SJCRH30 (cell line): ENCODE data around the gene LDB3. TPM values are rescaled to one million over a fixed set of nuclear protein-coding genes. Genes with fewer than 3 reads are reported as not detected.

Experiments
- DNase-seq, 2 experiments: peaks; one replicate each; pipeline ENCODE4 v3.0.0-alpha.2; 2015 to 2020
- H3K27ac ChIP-seq: fragments of 250-450 bp; sonication (Bioruptor Pico); 2 replicates; pipeline ENCODE4 v1.5.1; 2020; ENCODE audit warnings: mild to moderate bottlenecking, moderate library complexity
- H3K27me3 ChIP-seq: fragments of 250-450 bp; sonication (Bioruptor Pico); 2 replicates; pipeline ENCODE4 v1.5.1; 2020; ENCODE audit warnings: mild to moderate bottlenecking, moderate library complexity
- H3K36me3 ChIP-seq: fragments of 250-450 bp; sonication (Bioruptor Pico); 2 replicates; pipeline ENCODE4 v1.5.1; 2020; ENCODE audit warnings: mild to moderate bottlenecking, moderate library complexity
- H3K4me1 ChIP-seq: fragments of 250-450 bp; sonication (Bioruptor Pico); 2 replicates; pipeline ENCODE4 v1.5.1; 2020; ENCODE audit warnings: mild to moderate bottlenecking, moderate library complexity
- H3K4me3 ChIP-seq: fragments of 250-450 bp; sonication (Bioruptor Pico); 2 replicates; pipeline ENCODE4 v1.5.1; 2020; ENCODE audit warnings: mild to moderate bottlenecking, moderate library complexity
- H3K9me3 ChIP-seq: fragments of 250-450 bp; sonication (Bioruptor Pico); replicated peaks from 2 replicates; pipeline ENCODE4 v1.5.1; 2020; ENCODE audit warnings: mild to moderate bottlenecking, moderate library complexity
- total RNA-seq: library from RNA; depleted of rRNA; stranded (reverse); fragments of >200 nt; shearing (Covaris generic); gene quantifications from 2 replicates; pipeline ENCODE4 v1.2.3, GENCODE V29; 2014

The LDB3 gene
- total RNA-seq, 1 experiment from 2014 or later: 0.59 TPM

DNA sequence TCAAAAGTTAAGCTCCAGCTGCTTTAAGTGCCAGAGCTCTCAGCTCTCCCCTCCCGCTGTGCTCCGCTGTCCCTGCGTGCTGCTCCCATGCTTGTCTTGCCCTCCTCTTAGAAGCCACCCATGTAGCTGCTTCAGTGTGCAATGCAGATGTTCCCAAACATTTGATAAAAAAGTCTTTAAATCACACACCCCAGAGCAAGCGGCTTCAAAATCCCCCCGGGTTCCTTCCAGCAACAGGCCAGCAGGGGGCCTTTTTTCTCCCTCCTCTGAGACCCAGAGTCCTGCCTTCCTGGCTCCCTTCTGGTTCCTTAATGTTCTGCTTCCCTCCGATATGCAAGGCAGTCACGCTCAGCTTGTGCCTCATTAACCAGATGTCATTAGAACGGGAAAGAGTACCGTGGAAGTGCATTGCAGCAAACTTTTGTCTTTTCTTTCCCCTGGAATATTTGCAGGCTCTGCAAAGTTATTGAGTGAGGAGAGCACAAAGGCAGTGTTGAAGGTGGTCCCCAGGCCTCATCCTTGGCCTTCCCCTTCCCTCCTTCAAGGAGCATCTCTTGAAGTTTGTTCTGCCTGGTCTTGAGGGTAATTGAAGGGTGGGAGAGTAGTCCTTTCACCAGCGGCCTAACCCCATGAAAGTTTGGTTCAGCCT lies 25.5 kb downstream of the LDB3 start:
- H3K9me3 ChIP-seq: no peaks in the 10 kb centered on the region
- no peaks in the 10 kb centered on the region for H3K36me3 ChIP-seq
- no peaks in the 10 kb centered on the region for H3K27me3 ChIP-seq
- H3K27ac ChIP-seq: no peak overlapping the region
- no peak overlapping the region for H3K4me3 ChIP-seq
- DNase-seq: peak; percentile 44 to 67
- H3K4me1 ChIP-seq: no peaks in the 10 kb centered on the region; the same call in 1 of the 2 replicates

- DNase-seq: no peak
- Histone ChIP-seq H3K4me3 (no peak overlapping the region), H3K4me1 (no peaks in the 10 kb centered on the region; the same call in 1 of the 2 replicates), H3K9me3 (no peaks in the 10 kb centered on the region), H3K27ac (no peak overlapping the region), H3K27me3 (no peaks in the 10 kb centered on the region), H3K36me3 (no peaks in the 10 kb centered on the region)
These were observed 30.1 kb downstream of the LDB3 start for GRCh38 chr10:86698207-86698940.

- Histone ChIP-seq H3K4me1 (no peaks in the 10 kb centered on the region), H3K36me3 (no peaks in the 10 kb centered on the region), H3K4me3 (no peak overlapping the region), H3K9me3 (no peaks in the 10 kb centered on the region), H3K27me3 (no peaks in the 10 kb centered on the region), H3K27ac (no peak overlapping the region)
- DNase-seq: no peak
These were observed 30.8 kb downstream of the LDB3 start for GRCh38 chr10:86699125-86699524.

GRCh38 chr10:86699541-86699940 lies 31.2 kb downstream of the LDB3 start:
- Histone ChIP-seq H3K4me1 (no peaks in the 10 kb centered on the region), H3K36me3 (no peaks in the 10 kb centered on the region), H3K27ac (no peak overlapping the region), H3K4me3 (no peak overlapping the region), H3K27me3 (no peaks in the 10 kb centered on the region), H3K9me3 (no peaks in the 10 kb centered on the region)
- no peak for DNase-seq

- no peak for DNase-seq
- no peaks in the 10 kb centered on the region for H3K4me1 ChIP-seq
- H3K27me3 ChIP-seq: no peaks in the 10 kb centered on the region
- H3K36me3 ChIP-seq: no peaks in the 10 kb centered on the region
- H3K4me3 ChIP-seq: no peak overlapping the region
- H3K9me3 ChIP-seq: no peaks in the 10 kb centered on the region
- no peak overlapping the region for H3K27ac ChIP-seq
These were observed 31.9 kb downstream of the LDB3 start for GRCh38 chr10:86699991-86700840.

DNA sequence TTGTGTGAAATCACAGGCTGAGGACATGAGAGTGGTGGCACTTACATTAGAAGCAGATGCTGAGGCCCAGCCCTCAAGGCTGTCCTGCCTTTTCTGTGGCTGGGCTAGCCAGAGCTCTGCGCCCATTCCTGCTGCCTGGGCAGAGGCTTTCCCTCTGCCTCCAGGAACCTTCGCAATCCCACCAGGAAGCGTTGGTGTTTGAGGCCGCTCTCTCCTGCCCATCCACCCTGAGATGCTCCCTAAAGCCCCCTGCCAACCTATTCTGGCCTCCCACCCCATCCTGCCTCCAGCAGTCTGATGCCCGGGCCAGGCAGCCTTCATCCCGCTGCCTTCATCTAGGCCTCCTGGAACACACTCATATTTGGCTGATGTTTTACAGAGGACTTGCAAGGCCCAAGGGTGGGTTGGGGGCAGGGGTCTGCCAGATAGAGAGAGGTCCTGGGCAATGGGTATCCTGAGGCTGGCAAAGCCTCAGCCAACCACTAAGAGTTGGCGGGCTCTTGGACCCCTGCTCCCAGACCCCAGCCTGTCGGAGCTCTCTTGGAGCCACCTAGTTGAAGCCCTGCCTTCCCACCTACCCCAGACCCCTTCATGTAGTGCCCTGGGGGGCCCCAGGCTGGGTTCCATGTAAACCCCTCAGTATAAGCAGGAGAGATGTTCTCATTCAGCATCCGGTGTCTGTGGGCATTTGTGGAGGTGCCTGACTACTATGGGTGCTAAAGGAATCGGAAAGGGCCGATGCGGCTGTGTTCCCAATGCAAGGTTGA lies 32.7 kb downstream of the LDB3 start:
- no peak for DNase-seq
- Histone ChIP-seq H3K9me3 (no peaks in the 10 kb centered on the region), H3K4me1 (no peaks in the 10 kb centered on the region), H3K27me3 (no peaks in the 10 kb centered on the region), H3K4me3 (no peak overlapping the region), H3K27ac (no peak overlapping the region), H3K36me3 (no peaks in the 10 kb centered on the region)

- H3K36me3 ChIP-seq: no peaks in the 10 kb centered on the region
- peaks cover 2% of the 10 kb centered on the region; the same call in 1 of the 2 replicates for H3K4me1 ChIP-seq
- no peaks in the 10 kb centered on the region for H3K27me3 ChIP-seq
- H3K4me3 ChIP-seq: no peak overlapping the region
- no peaks in the 10 kb centered on the region for H3K9me3 ChIP-seq
- no peak for DNase-seq
- H3K27ac ChIP-seq: no peak overlapping the region
These were observed 34.9 kb downstream of the LDB3 start for GRCh38 chr10:86703176-86703575.

DNA sequence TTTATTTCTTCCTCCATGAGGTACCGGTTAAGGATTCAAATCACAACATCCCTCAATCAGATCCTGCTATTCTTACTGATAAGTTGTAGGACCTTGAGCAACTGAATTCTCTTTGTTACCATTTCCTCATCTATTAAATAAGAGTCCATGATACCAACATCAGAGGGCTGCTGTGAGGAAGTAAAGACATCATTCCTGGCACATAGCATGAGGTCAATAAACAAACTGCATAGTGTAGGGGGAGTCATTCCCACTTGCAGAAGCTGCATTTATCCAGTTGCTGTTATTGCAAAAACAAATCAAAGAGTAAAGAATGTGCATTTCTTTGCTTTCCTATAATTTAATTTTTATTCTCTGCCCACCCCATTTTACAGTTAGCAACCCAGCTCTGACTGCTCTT lies 36.8 kb downstream of the LDB3 start:
- Histone ChIP-seq H3K4me1 (peaks cover 2% of the 10 kb centered on the region; the same call in 1 of the 2 replicates), H3K27ac (no peak overlapping the region), H3K36me3 (no peaks in the 10 kb centered on the region), H3K9me3 (no peaks in the 10 kb centered on the region), H3K4me3 (no peak overlapping the region), H3K27me3 (no peaks in the 10 kb centered on the region)
- DNase-seq: no peak

- peaks cover 2% of the 10 kb centered on the region; the same call in 1 of the 2 replicates for H3K4me1 ChIP-seq
- no peaks in the 10 kb centered on the region for H3K36me3 ChIP-seq
- H3K27ac ChIP-seq: no peak overlapping the region
These were observed 37.6 kb downstream of the LDB3 start for GRCh38 chr10:86705905-86706304.

DNA sequence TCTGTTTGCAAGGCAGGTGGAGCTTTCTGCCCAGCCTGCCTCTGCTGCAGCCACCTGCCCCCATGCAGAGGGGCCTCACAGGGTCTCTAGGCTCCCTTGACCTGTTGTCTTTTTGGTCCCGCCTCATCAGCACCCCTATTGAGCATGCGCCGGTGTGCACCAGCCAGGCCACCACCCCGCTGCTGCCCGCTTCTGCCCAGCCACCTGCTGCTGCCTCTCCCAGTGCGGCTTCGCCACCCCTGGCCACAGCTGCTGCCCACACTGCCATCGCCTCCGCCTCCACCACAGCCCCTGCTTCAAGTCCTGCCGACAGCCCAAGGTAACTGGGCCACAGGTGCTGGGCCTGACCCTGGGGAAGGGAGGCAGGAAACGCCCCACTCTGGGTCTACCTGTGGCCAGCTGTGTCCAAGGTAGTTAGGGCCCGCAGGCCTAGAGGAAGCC lies 38.1 kb downstream of the LDB3 start:
- H3K4me1 ChIP-seq: peaks cover 2% of the 10 kb centered on the region; the same call in 1 of the 2 replicates
- no peak overlapping the region for H3K4me3 ChIP-seq
- H3K36me3 ChIP-seq: no peaks in the 10 kb centered on the region
- no peaks in the 10 kb centered on the region for H3K9me3 ChIP-seq
- H3K27me3 ChIP-seq: no peaks in the 10 kb centered on the region
- peak; percentile 57 to 68 for DNase-seq
- no peak overlapping the region for H3K27ac ChIP-seq

More at GRCh38 chr10:86705905-86706304, 37.6 kb downstream of the LDB3 start:
- no peak for DNase-seq
- Histone ChIP-seq H3K9me3 (no peaks in the 10 kb centered on the region), H3K27me3 (no peaks in the 10 kb centered on the region), H3K4me3 (no peak overlapping the region)

GRCh38 chr10:86706977-86707376 lies 38.7 kb downstream of the LDB3 start:
- Histone ChIP-seq H3K36me3 (no peaks in the 10 kb centered on the region), H3K9me3 (no peaks in the 10 kb centered on the region), H3K4me3 (no peak overlapping the region), H3K4me1 (peaks cover 2% of the 10 kb centered on the region; the same call in 1 of the 2 replicates), H3K27me3 (no peaks in the 10 kb centered on the region), H3K27ac (no peak overlapping the region)
- DNase-seq: no peak

GRCh38 chr10:86707505-86707904 lies 39.2 kb downstream of the LDB3 start:
- Histone ChIP-seq H3K27me3 (no peaks in the 10 kb centered on the region), H3K4me1 (peaks cover 2% of the 10 kb centered on the region; the same call in 1 of the 2 replicates), H3K4me3 (no peak overlapping the region), H3K27ac (no peak overlapping the region), H3K9me3 (no peaks in the 10 kb centered on the region), H3K36me3 (no peaks in the 10 kb centered on the region)
- no peak for DNase-seq

DNA sequence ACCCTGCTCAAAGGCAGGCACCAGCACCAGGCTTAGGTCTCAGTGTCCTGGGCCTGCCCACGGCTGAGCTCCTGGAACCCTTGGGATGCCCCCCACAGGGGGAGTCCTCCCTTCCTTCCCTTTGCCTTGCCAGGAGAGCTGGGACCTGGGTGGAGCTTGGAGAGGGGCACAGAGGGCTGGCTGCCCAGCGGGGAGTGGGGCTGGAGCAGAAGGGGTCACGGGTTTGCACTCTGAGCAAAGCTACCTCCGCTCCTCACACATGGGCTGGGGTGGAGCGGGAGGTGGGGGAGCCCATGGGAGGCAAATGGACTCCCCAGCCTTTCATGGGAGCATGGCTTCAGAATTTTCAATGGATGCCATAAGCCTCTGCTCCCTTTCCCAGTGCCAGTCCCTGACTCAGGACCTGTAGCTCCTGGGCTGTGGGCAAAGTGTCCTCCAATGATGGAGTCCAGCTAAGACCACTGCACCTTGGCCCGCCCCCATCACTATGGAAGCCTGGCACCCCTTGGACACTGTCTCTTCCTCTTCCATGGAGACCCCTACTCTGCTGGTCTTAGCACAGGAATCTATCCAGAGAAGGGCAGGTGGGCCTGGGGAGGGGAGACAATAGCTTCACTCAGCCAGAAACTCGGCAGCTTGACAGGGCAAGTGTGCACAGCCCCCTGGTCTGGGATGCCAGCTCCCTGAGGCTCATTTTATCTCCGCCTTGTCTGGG lies 39.9 kb downstream of the LDB3 start:
- Histone ChIP-seq H3K36me3 (no peaks in the 10 kb centered on the region), H3K4me1 (peaks cover 2% of the 10 kb centered on the region; the same call in 1 of the 2 replicates), H3K27ac (no peak overlapping the region), H3K9me3 (no peaks in the 10 kb centered on the region), H3K27me3 (no peaks in the 10 kb centered on the region), H3K4me3 (no peak overlapping the region)
- no peak for DNase-seq
